22Rv1 (cell line): Measurements from ENCODE around the gene CACNA1C.
A peak's percentile ranks its signal among the peaks of the same experiment; 100 is the strongest.

Source experiments
- H3K27ac ChIP-seq: fragments of 450-650 bp; 2 replicates; pipeline ENCODE4 v1.5.1; 2017
- ZFX ChIP-seq: fragments of 450-650 bp; IDR thresholded peaks from 2 replicates; pipeline ENCODE4 v1.6.1; 2017; ENCODE audit warnings: antibody characterized with exemption, borderline replicate concordance
- TF ChIP-seq, protein P1 (sequence below): fragments of 450-650 bp; IDR thresholded peaks from 2 replicates; pipeline ENCODE4 v1.5.1; 2017; ENCODE audit warnings: mild to moderate bottlenecking

The CACNA1C gene

GRCh38 chr12:2019126-2019525, 33.7 kb upstream of the CACNA1C start:
- no peak overlapping the region for H3K27ac ChIP-seq
- no peak for TF ChIP-seq ZFX
- TF ChIP-seq, protein P1, sequence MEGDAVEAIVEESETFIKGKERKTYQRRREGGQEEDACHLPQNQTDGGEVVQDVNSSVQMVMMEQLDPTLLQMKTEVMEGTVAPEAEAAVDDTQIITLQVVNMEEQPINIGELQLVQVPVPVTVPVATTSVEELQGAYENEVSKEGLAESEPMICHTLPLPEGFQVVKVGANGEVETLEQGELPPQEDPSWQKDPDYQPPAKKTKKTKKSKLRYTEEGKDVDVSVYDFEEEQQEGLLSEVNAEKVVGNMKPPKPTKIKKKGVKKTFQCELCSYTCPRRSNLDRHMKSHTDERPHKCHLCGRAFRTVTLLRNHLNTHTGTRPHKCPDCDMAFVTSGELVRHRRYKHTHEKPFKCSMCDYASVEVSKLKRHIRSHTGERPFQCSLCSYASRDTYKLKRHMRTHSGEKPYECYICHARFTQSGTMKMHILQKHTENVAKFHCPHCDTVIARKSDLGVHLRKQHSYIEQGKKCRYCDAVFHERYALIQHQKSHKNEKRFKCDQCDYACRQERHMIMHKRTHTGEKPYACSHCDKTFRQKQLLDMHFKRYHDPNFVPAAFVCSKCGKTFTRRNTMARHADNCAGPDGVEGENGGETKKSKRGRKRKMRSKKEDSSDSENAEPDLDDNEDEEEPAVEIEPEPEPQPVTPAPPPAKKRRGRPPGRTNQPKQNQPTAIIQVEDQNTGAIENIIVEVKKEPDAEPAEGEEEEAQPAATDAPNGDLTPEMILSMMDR: no peak

DNA sequence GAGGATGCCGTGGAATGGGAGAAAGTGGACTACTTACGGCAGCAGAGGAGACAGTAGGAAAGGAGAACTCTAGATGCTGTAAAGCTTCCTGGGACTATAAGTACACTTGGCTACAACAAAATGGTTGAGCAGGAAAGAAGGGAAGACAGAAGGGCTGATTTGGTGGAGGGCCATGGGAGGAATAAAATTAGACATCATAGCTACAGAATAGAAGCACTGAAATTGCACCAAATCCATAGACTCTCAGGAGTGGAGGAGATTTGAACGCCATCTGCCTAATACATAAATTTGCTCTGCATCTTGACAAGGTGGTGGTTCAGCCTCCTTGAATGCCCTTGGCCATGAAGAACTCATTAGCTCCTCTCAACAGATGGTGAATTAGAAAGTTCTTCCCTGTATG, 32.3 kb upstream of the CACNA1C start:
- TF ChIP-seq, protein P1: no peak
- TF ChIP-seq ZFX: no peak

DNA sequence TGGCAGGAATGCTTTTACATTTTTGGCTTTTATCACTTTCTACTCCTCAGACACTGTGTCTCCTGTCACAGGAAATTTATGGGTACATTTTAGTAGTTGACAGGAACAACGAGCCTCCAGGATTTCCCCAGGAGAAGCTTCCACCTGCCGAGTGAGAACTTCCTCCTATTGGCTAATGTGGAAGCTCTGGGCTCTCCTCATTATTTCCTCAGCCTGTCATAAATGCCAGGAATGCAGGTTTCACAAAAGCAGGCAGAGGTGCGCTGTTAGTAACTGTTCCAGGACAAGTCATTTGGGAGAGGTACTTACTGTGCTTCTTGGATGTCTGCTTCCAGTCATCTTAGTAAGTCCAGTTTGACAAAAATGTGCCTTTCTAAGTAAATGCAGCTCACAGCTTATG, 29.4 kb upstream of the CACNA1C start:
- TF ChIP-seq, protein P1: no peak
- TF ChIP-seq ZFX: no peak
- no peak overlapping the region for H3K27ac ChIP-seq

More for the DNA sequence above, 32.3 kb upstream of the CACNA1C start:
- no peak overlapping the region for H3K27ac ChIP-seq

- H3K27ac ChIP-seq: no peak overlapping the region
- TF ChIP-seq ZFX: no peak
- TF ChIP-seq, protein P1: no peak
Observed at GRCh38 chr12:2027351-2027750, 25.4 kb upstream of the CACNA1C start.

- no peak overlapping the region for H3K27ac ChIP-seq
- no peak for TF ChIP-seq ZFX
- TF ChIP-seq, protein P1: no peak
Observed at GRCh38 chr12:2029851-2030250, 22.9 kb upstream of the CACNA1C start.

DNA sequence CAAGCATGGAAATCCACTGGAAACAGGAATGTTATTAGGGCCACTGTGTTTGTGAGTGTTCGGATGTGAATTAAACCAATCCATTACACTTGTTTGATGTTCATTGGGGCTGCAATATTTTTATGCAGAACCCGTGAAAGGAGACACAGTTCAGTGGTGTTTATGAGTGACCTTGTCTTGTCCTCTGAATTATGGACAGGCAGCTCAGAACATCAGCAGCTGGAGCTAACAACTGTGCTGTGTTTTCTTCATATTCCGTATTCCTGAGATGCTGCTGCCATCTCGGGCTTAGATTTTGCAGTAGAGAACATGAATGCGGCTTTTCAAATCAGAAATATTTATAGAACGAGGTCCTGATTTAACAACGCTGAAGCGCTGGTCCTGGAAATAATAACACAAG, 20.3 kb upstream of the CACNA1C start:
- no peak for TF ChIP-seq ZFX
- TF ChIP-seq, protein P1: no peak
- H3K27ac ChIP-seq: no peak overlapping the region

DNA sequence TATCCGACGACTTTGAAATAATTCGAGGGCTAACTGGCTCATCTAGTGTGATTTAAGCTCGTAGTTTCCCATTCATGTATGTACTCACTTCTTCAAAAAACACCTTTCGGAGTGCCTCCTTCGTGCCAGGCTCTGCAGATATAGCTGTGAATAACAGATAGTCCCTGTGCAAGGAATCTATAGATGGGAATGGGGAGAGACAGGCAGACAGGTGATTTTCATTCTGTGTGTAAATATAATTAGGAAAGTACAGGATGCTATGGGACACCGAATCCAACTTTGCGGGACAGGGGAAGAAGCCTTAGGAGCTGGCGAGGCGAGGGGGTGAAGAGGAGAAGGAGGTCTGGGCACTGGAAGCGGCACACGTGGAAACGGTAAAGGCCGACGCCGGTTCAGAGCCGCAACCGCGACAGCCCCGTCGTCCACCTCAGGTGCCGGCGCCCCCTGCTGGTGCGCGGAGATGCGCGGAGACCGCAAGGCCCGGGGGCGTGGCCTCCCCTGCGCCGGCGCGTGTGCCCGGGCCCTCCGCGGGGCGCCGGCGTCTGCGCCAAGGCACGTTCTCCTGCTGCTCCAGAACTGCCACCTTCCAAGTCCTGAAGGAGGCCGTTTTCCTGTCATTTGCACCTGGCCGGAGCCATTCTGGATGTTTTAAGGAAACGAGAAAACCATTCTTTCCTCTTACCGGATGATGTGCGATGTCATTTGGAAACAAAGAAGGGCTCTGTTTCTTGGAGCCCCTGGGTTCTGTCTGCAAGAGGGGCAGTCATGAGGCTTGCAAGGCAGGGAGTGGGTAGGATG, 18.0 kb upstream of the CACNA1C start:
- H3K27ac ChIP-seq: no peak overlapping the region
- TF ChIP-seq, protein P1: peak; percentile 100
- no peak for TF ChIP-seq ZFX
